Endothelial cell of hepatic sinusoid (primary cell): ENCODE results near the gene SMTNL1.

Source experiments
- in situ Hi-C: cut with HindIII; loops from 2 replicates; pipeline ENCODE4 v1.10.0; 2017; ENCODE audit warnings: low sequenced_read_pairs

The SMTNL1 gene

GRCh38 chr11:57585301-57585700 lies 47.9 kb downstream of the SMTNL1 start:
- in situ Hi-C loops, result no loop called here

GRCh38 chr11:57586711-57587245 lies 49.4 kb downstream of the SMTNL1 start:
- in situ Hi-C loops, result no loop called here

- in situ Hi-C loops, result no loop called here
These were observed 50.8 kb downstream of the SMTNL1 start for GRCh38 chr11:57588046-57588710.

GRCh38 chr11:57596266-57596885 lies 59.0 kb downstream of the SMTNL1 start:
- in situ Hi-C loops, result no loop called here

GRCh38 chr11:57597461-57597915 lies 60.1 kb downstream of the SMTNL1 start, which contains the start of gene SERPING1:
Gene SERPING1, plus strand, starts transcription at chr11:57597685. Its CDS starts 586 bp downstream, at chr11:57598271.
- in situ Hi-C loops, result no loop called here

- in situ Hi-C loops, result no loop called here
These were observed 60.8 kb downstream of the SMTNL1 start for GRCh38 chr11:57597916-57598830.

- in situ Hi-C loops, result no loop called here
These were observed 61.4 kb downstream of the SMTNL1 start for GRCh38 chr11:57598831-57599155.

- in situ Hi-C loops, result no loop called here
These were observed 62.0 kb downstream of the SMTNL1 start for GRCh38 chr11:57599381-57599780.
